Activated CD8-positive, alpha-beta memory T cell treated with anti-CD3 and anti-CD28 coated beads, Interleukin-2, amount 50 U/mL, for 48 hours (primary cell): ENCODE data around the gene IGSF1.

ENCODE experiments used
- DNase-seq: peaks from one replicate; pipeline ENCODE4 v3.0.0-alpha.2; 2020

Gene IGSF1

GRCh38 chrX:131288738-131289511 is at the start of gene IGSF1:
Gene IGSF1, minus strand, starts transcription at chrX:131289306. Its CDS starts 2,632 bp downstream, at chrX:131286674.
- no peak for DNase-seq

- DNase-seq, result no peak
Observed at GRCh38 chrX:131332331-131332730, 43.2 kb upstream of the IGSF1 start.

- no peak for DNase-seq
Observed at GRCh38 chrX:131331152-131331551, 42.0 kb upstream of the IGSF1 start.

DNA sequence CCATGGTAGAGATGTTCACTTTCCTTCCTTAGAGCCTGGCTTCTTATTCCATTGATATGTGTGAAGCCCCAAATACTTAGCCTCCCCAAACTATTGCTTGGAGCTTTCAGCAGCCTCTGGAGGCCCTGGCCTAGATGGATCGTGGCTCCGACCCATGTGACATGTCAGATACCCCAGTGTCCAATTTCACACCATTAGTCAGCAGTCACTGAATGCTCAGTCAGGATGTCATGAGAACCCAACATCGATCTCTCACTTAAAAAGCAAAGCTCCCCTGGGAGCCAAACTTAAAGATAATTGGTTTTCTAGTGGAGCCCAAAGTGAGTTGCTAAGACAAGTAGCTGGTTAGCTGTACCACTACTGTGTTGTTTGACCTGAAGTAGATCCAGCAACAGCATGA is 41.6 kb upstream of the IGSF1 start:
- DNase-seq, result no peak

DNA sequence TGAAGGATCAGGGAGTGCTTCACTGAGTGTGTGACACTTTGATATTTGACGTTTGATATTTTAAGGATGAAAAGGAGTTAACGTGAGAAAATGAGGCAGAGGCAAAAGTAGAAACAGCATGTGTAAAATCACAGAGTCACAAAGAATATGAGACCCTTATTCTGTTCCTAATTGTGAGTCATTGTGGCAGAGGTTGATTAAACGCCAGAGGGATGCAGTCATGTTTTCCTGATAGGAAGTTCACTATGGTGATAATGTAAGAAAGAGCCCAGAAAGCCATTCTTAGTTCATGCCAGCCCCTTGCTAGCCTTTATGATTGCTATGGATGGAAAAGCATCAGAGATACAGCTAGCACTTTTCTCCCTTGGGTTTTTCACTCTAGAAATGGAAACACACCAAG is 33.5 kb upstream of the IGSF1 start:
- no peak for DNase-seq

- no peak for DNase-seq
Observed at GRCh38 chrX:131317326-131317725, 28.2 kb upstream of the IGSF1 start.

DNA sequence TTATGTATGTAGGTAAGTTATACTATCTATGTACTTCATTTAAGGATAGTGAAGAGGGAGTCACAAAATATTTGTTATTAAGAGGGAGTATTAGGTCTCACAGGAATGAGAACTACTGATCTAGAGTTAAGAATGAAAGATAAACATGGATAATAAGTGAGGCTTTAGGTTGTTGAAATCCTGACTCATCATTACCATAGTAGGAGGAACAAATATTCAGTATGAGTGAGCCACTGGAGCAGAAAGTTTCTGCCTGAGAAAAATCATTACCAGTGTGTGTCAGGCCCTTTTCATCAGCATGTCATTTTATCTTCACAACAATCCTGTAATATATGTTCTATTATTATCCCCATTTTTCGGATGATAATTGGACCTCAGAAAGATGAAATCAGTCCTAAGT is 27.2 kb upstream of the IGSF1 start:
- no peak for DNase-seq

DNA sequence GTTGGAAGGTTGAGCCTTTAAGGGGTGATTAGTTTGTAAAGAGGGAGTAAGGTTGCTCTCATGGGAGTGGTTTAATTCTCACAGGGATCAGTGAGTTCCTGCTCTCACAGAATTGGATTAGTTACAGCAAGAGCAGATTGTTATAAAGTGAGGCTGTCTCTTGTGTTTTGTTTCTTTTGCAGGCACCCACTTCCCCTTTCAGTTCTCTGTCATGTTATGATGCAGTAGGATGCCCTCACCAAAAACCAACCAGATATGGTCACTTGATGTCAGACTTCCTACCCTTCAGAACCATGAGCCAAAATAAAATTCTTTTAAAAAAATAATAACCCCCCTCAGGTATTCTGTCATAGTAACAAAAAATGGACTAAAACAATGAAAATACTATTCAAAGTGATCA is 19.9 kb upstream of the IGSF1 start:
- no peak for DNase-seq

DNA sequence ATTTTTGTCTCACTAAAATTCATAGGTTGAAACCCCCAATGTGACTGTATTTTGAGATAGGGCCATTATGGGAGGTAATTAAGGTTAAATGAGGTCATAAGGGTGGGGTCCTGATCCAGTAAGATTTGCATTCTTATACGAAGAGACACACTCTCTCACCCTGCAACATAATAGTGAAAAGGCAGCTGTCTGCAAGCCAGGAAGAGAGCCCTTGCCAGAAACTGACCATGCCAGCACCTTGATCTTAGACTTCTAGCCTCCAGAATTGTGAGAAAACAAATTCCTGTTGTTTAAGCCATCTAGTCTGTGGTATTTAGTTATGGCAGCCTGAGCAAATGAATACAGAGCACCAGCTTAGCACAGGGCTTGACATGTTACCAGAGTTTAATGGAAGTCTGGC is 17.5 kb upstream of the IGSF1 start:
- no peak for DNase-seq

DNA sequence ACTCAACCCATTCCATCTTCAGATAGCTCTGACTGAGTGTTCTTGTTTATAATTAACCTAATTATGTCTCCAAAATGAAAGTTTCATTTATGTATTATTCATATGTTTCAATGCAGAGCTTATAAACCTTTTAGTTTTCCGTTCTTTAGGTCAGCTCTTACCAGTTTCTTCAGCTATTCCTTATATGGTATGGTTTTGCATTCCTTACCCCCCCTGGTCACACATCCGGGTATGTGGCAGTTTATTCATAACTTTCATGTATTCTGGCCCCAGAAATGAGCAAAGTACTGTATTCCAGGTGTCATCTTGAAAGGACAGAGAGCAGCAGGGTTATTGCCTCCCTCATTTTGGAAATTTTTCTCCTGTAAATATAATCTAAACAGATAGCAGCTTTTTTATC is 16.8 kb upstream of the IGSF1 start:
- DNase-seq, result no peak

DNA sequence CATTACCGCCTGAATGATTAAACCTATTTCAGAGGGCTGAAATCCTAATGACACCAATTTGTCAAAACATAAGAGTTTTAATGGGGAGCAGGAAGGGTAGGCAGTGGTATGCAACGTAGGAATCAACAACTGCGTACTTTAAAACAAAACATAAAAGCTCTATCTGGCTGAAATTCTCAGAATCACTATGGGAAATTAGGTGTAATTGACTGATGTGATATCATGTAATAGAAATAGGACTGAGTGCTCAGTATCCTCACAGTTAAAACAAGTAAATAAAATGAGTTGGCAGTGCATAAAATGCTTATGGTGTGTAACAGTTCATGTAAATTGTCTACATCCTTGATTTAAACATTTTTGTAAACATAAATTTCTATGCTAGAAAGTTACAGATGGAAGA is 13.6 kb upstream of the IGSF1 start:
- DNase-seq, result no peak

DNA sequence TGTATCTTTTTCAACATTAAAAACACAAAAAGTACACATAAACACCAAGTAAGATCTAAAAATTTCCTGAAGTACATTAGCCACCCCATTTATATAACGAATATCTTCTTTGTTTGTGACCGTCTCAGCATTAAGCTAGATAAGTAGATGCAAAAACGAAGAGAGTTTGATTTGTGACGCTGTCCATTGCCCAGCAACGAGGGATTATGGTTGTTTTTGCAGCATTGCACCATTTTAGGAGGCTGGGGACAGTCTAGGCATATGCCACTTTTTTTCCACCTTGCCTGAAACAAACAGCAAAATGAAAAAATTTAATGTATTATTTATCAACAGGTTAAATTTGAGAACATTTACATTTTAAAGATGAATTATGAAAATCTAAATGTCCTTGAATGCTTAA is 12.0 kb upstream of the IGSF1 start:
- no peak for DNase-seq

- no peak for DNase-seq
Observed at GRCh38 chrX:131298846-131299245, 9.7 kb upstream of the IGSF1 start.

DNA sequence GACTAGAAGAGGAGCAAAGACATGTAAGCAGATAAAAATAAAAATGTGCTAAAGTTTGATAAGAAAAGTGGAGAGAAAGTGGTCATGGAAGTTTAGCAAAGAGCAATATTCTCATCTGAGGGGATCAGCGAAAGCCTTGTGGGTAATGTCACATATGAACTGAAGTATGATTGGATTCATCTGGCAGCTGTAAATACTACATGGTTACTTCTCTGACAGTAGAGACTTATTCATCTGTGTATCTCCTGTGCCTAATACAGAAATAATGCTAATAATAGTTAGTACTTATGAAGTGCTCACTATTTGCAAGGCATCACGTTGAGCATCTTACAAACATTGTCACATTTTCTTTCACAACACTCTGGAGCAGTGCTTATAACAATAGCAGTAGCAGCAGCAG is 8.9 kb upstream of the IGSF1 start:
- DNase-seq, result no peak

DNA sequence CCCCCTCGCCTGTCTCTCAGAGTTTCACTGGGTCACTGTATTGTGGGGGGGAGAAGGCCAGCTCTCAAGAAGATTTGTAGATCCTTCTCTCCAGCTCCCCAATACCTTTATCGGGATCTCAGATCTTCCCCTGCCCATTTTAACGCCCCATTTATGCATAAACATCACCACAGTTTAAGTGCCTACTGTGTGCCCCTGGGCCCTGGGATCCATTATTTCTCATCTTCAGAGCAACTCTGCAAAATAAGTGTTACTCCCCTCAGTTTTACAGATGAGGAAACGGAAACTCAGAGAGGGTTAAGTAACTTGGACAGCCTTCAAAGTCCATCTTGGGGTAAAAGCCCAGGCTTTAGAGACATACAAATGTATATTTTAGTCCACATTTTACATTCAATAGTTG is 421 bp upstream of the IGSF1 start:
- no peak for DNase-seq

- no peak for DNase-seq
Observed at GRCh38 chrX:131288188-131288587, 918 bp downstream of the IGSF1 start.

- no peak for DNase-seq
Observed at GRCh38 chrX:131287560-131288179, 1.4 kb downstream of the IGSF1 start.

GRCh38 chrX:131279617-131280016 is 9.5 kb downstream of the IGSF1 start:
- DNase-seq, result no peak

GRCh38 chrX:131279197-131279596 is 9.9 kb downstream of the IGSF1 start:
- DNase-seq, result no peak

- no peak for DNase-seq
Observed at GRCh38 chrX:131277543-131278136, 11.5 kb downstream of the IGSF1 start.

GRCh38 chrX:131273011-131273410 is 16.1 kb downstream of the IGSF1 start:
- no peak for DNase-seq

GRCh38 chrX:131271826-131272225 is 17.3 kb downstream of the IGSF1 start:
- no peak for DNase-seq

- no peak for DNase-seq
Observed at GRCh38 chrX:131271274-131271673, 17.8 kb downstream of the IGSF1 start.

GRCh38 chrX:131270080-131270479 is 19.0 kb downstream of the IGSF1 start:
- no peak for DNase-seq
